K562 (cell line): ENCODE measurements around the gene CBX2. TPM values are rescaled to one million over a fixed set of nuclear protein-coding genes. Genes with fewer than 3 reads are reported as not detected.

Experiments used
- BRD4 ChIP-seq: fragments of 200-600 bp; sonication (generic); IDR thresholded peaks from 2 replicates; pipeline ENCODE4 v1.6.1; 2017; ENCODE audit warnings: inconsistent platforms
- FOXA3 ChIP-seq, 2 experiments: fragments of 450-650 bp in 1 of 2; sonication (generic) in 1 of 2; formaldehyde crosslinking; IDR thresholded peaks in 1 of 2; conservative IDR thresholded peaks in 1 of 2; 2 replicates each; pipeline versions ENCODE4 v1.4.0 to v1.8.0; 2020 to 2022; ENCODE audit warnings: mild to moderate bottlenecking in 2 of 2, missing genetic modification reagents in 1 of 2
- FOXP1 ChIP-seq: sonication (generic); formaldehyde crosslinking; IDR thresholded peaks from 2 replicates; pipeline ENCODE4 v1.8.0; 2022; ENCODE audit warnings: mild to moderate bottlenecking, missing genetic modification reagents
- HES1 ChIP-seq: fragments of 450-650 bp; IDR thresholded peaks from 2 replicates; pipeline ENCODE4 v1.6.1; 2016; ENCODE audit warnings: low read depth, mild to moderate bottlenecking, moderate library complexity
- HMGN3 ChIP-seq: IDR thresholded peaks from 2 replicates; pipeline ENCODE4 v1.6.1; 2011; ENCODE audit warnings: borderline replicate concordance, low read depth, mild to moderate bottlenecking, mixed read lengths, low read length; ENCODE audit not compliant: insufficient read length; ENCODE audit errors: extremely low read depth
- RBM22 ChIP-seq: fragments of 200-400 bp; formaldehyde crosslinking; IDR thresholded peaks from 2 replicates; pipeline ENCODE4 v1.6.1; 2018; ENCODE audit warnings: low read length, low read depth; ENCODE audit not compliant: poor library complexity, severe bottlenecking
- ZNF24 ChIP-seq: fragments of 450-650 bp; IDR thresholded peaks from 2 replicates; pipeline ENCODE4 v1.6.1; 2016
- polyA plus RNA-seq, 8 experiments: library from polyadenylated mRNA; depleted of rRNA in 4 of 8; stranded (reverse) in 5 of 8; unstranded in 3 of 8; fragments of >200 nt; fragmentation: Nextera tagmentation in 2 of 8; fragmentation: Illumina TruSeq in 1 of 8; extraction: Ambion mirVana in 2 of 8; extraction: Trizol in 1 of 8; gene quantifications; 2 replicates each; pipeline versions ENCODE4 v1.2.1 to v1.2.3, GENCODE V29; 2011 to 2014; ENCODE audit warnings: inconsistent platforms in 1 of 8, missing spikeins in 1 of 8
- total RNA-seq, 7 experiments: library from RNA; depleted of rRNA in 6 of 7; stranded (reverse); fragments of >200 nt in 6 of 7; fragmentation: Illumina TruSeq in 2 of 7; extraction: Trizol in 2 of 7; gene quantifications; 2 replicates each; pipeline versions ENCODE4 v1.2.1 to v1.2.3, GENCODE V29; 2011 to 2021; ENCODE audit warnings: low replicate concordance in 1 of 7
- TF ChIP-seq, protein P1 (sequence below): fragments of 250-450 bp; sonication (Bioruptor Pico); IDR thresholded peaks from 2 replicates; pipeline ENCODE4 v1.5.0; 2020; ENCODE audit warnings: mild to moderate bottlenecking

Gene CBX2
- total and polyA plus RNA-seq, 9 of the 15 experiments (the other 6 are each of a cell fraction or from before 2014, with no cell fraction given): 0.66 to 26.9 (median 13.9) TPM

- TF ChIP-seq FOXA3 (CRISPR knock-in tag; conservative IDR thresholded peaks at IDR 0.05 in 1 of 2, IDR thresholded peaks at IDR 0.05 in 1 of 2) (peak in 1 of 2 experiments; percentile 43; a peak in 1 of 4 replicates), HMGN3 (no peak), RBM22 (no peak), BRD4 (0 out of 2 replicates have a peak, but pooled peaks have one; percentile 64), FOXP1 (CRISPR knock-in tag) (no peak), ZNF24 (0 out of 2 replicates have a peak, but pooled peaks have one; percentile 20), HES1 (no peak)
- TF ChIP-seq, protein P1, sequence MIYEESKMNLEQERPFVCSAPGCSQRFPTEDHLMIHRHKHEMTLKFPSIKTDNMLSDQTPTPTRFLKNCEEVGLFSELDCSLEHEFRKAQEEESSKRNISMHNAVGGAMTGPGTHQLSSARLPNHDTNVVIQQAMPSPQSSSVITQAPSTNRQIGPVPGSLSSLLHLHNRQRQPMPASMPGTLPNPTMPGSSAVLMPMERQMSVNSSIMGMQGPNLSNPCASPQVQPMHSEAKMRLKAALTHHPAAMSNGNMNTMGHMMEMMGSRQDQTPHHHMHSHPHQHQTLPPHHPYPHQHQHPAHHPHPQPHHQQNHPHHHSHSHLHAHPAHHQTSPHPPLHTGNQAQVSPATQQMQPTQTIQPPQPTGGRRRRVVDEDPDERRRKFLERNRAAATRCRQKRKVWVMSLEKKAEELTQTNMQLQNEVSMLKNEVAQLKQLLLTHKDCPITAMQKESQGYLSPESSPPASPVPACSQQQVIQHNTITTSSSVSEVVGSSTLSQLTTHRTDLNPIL (CRISPR knock-in tag): no peak
Observed at GRCh38 chr17:79802039-79802735, 24.2 kb downstream of the CBX2 start (continued).
